Esophagus muscularis mucosa (tissue), 4 donors: ENCODE results near the gene ATP8B1. TPM values are rescaled to one million over a fixed set of nuclear protein-coding genes. Genes with fewer than 3 reads are reported as not detected.

Source experiments
- DNase-seq: peaks from one replicate; pipeline ENCODE4 v3.0.0-alpha.2; 2017; ENCODE audit errors: extremely low spot score
- H3K27ac ChIP-seq, 4 donors: fragments of 200-600 bp; sonication (generic); replicated peaks in 1 of 4; 1 replicate in 3 of 4; 2 replicates in 1 of 4; pipeline ENCODE4 v1.5.1; 2016 to 2019; ENCODE audit warnings: mild to moderate bottlenecking in 1 of 4
- H3K27me3 ChIP-seq, 4 donors: fragments of 200-600 bp; sonication (generic); one replicate each; pipeline versions ENCODE4 v1.5.1 to v1.6.0; 2016 to 2019
- H3K36me3 ChIP-seq, 4 donors: fragments of 200-600 bp; sonication (generic); one replicate each; pipeline ENCODE4 v1.5.1; 2016 to 2019
- H3K4me1 ChIP-seq, 4 donors: fragments of 200-600 bp; sonication (generic); one replicate each; pipeline ENCODE4 v1.5.1; 2016 to 2019
- H3K4me3 ChIP-seq, 4 donors: fragments of 200-600 bp; sonication (generic); 1 replicate in 2 of 4; 2 replicates in 2 of 4; pipeline ENCODE4 v1.5.1; 2016 to 2019; ENCODE audit warnings: mild to moderate bottlenecking in 4 of 4, moderate library complexity in 1 of 4
- H3K9me3 ChIP-seq, 4 donors: fragments of 200-600 bp; sonication (generic); 1 replicate in 3 of 4; 2 replicates in 1 of 4; pipeline ENCODE4 v1.5.1; 2016 to 2019
- CTCF ChIP-seq, 3 experiments: fragments of 200-600 bp in 2 of 3; fragments of 450-650 bp in 1 of 3; sonication (generic) in 2 of 3; IDR thresholded peaks; one replicate each; pipeline ENCODE4 v1.5.1; 2017 to 2019; ENCODE audit warnings: antibody characterized with exemption in 3 of 3, mild to moderate bottlenecking in 2 of 3, moderate library complexity in 1 of 3
- EP300 ChIP-seq: sonication (generic); formaldehyde crosslinking; IDR thresholded peaks from one replicate; pipeline ENCODE4 v1.6.1; 2017; ENCODE audit warnings: antibody characterized with exemption
- POLR2A ChIP-seq: fragments of 450-650 bp; IDR thresholded peaks from one replicate; pipeline ENCODE4 v1.6.1; 2017; ENCODE audit warnings: antibody characterized with exemption, moderate library complexity, mild to moderate bottlenecking, low read depth
- POLR2AphosphoS5 ChIP-seq, 2 donors: sonication (generic); formaldehyde crosslinking; IDR thresholded peaks; one replicate each; pipeline ENCODE4 v1.6.1; 2017; ENCODE audit warnings: antibody characterized with exemption in 2 of 2
- WGBS: methylation state at CpG from one replicate; pipeline ENCODE4 v1.1.5; 2018; 5-methylcytosine and 5-hydroxymethylcytosine counted together
- intact Hi-C: fragments of 100-400 bp; cut with DNase I; formaldehyde crosslinking; loops from one replicate; pipeline ENCODE4 v1.15.1; 2023
- total RNA-seq, 4 donors: library from RNA; depleted of rRNA; stranded (reverse); fragments of >200 nt; gene quantifications; one replicate each; pipeline versions ENCODE4 v1.1.0 to v1.2.1, GENCODE V29; 2016

ATP8B1 gene
- total RNA-seq, 4 donors from 2014 or later = 18.3 to 21.9 (median 19.6) TPM

- no peak for DNase-seq
- Histone ChIP-seq H3K9me3 (no peaks in the 10 kb centered on the region), H3K36me3 (no peaks in the 10 kb centered on the region), H3K4me1 (peaks cover 0 to 10% (median 9%) of the 10 kb centered on the region in 4 donors), H3K27me3 (no peaks in the 10 kb centered on the region), H3K27ac (no peak overlapping the region), H3K4me3 (no peak overlapping the region)
- WGBS = 97% methylated on average over 3 of the region's 3 CpGs
- intact Hi-C loops = no loop called here
- TF ChIP-seq POLR2AphosphoS5 (IDR thresholded peaks at IDR 0.05) (no peak), EP300 (no peak), CTCF (IDR thresholded peaks at IDR 0.05) (no peak), POLR2A (no peak)
These were observed 33.4 kb upstream of the ATP8B1 start for GRCh38 chr18:57836557-57836956.

- no peaks in the 10 kb centered on the region for H3K27me3 ChIP-seq
- H3K36me3 ChIP-seq = no peaks in the 10 kb centered on the region
- H3K4me1 ChIP-seq = peaks cover 0 to 10% (median 9%) of the 10 kb centered on the region in 4 donors
- WGBS = 88% methylated on average over 2 of the region's 2 CpGs
- intact Hi-C loops = no loop called here
- no peak overlapping the region for H3K27ac ChIP-seq
- TF ChIP-seq EP300 = no peak
- no peak for TF ChIP-seq POLR2AphosphoS5 (IDR thresholded peaks at IDR 0.05)
- no peak for TF ChIP-seq POLR2A
- TF ChIP-seq CTCF (IDR thresholded peaks at IDR 0.05) = no peak
- H3K9me3 ChIP-seq = no peaks in the 10 kb centered on the region
- DNase-seq = no peak
- H3K4me3 ChIP-seq = no peak overlapping the region
These were observed 32.8 kb upstream of the ATP8B1 start for GRCh38 chr18:57835904-57836303.

- no peaks in the 10 kb centered on the region for H3K36me3 ChIP-seq
- H3K4me3 ChIP-seq = no peak overlapping the region
- WGBS = 98% methylated on average over 2 of the region's 2 CpGs
- H3K4me1 ChIP-seq = peaks cover 0 to 10% (median 9%) of the 10 kb centered on the region in 4 donors
- intact Hi-C loops = no loop called here
- TF ChIP-seq POLR2A (no peak), EP300 (no peak), POLR2AphosphoS5 (IDR thresholded peaks at IDR 0.05) (no peak), CTCF (IDR thresholded peaks at IDR 0.05) (no peak)
- no peak overlapping the region for H3K27ac ChIP-seq
- DNase-seq = no peak
- H3K27me3 ChIP-seq = no peaks in the 10 kb centered on the region
- H3K9me3 ChIP-seq = no peaks in the 10 kb centered on the region
These were observed 31.5 kb upstream of the ATP8B1 start for GRCh38 chr18:57834616-57835015.

GRCh38 chr18:57833441-57834101 lies 30.5 kb upstream of the ATP8B1 start:
- Histone ChIP-seq H3K36me3 (no peaks in the 10 kb centered on the region), H3K27me3 (no peaks in the 10 kb centered on the region), H3K9me3 (no peaks in the 10 kb centered on the region), H3K4me3 (peak overlapping the region in 1 of 4 donors; percentile 38), H3K27ac (peak overlapping the region in 1 of 4 donors; percentile 15), H3K4me1 (peaks cover 0 to 10% (median 9%) of the 10 kb centered on the region in 4 donors)
- no peak for DNase-seq
- intact Hi-C loops = no loop called here
- TF ChIP-seq EP300 (no peak), CTCF (IDR thresholded peaks at IDR 0.05) (no peak), POLR2AphosphoS5 (IDR thresholded peaks at IDR 0.05) (no peak), POLR2A (no peak)
- 45% methylated on average over 8 of the region's 8 CpGs for WGBS

GRCh38 chr18:57832730-57833129 lies 29.6 kb upstream of the ATP8B1 start:
- Histone ChIP-seq H3K27me3 (no peaks in the 10 kb centered on the region), H3K4me1 (peaks cover 0 to 10% (median 9%) of the 10 kb centered on the region in 4 donors), H3K9me3 (no peaks in the 10 kb centered on the region), H3K4me3 (no peak overlapping the region), H3K27ac (no peak overlapping the region), H3K36me3 (no peaks in the 10 kb centered on the region)
- DNase-seq = no peak
- intact Hi-C loops = no loop called here
- TF ChIP-seq POLR2AphosphoS5 (IDR thresholded peaks at IDR 0.05) = no peak
- no peak for TF ChIP-seq EP300
- TF ChIP-seq POLR2A = no peak
- no peak for TF ChIP-seq CTCF (IDR thresholded peaks at IDR 0.05)
- 94% methylated on average over 2 of the region's 2 CpGs for WGBS
